ENCODE data around the gene FAM117B. TPM values are rescaled to one million over a fixed set of nuclear protein-coding genes. Genes with fewer than 3 reads are reported as not detected.
A peak's percentile ranks its signal among the peaks of the same experiment; 100 is the strongest.

FAM117B gene
- total RNA-seq, 3 donors from 2014 or later (not counting 1 experiment from before 2014, with no cell fraction given), result 11.6 to 14.2 (median 13.1) TPM

DNA sequence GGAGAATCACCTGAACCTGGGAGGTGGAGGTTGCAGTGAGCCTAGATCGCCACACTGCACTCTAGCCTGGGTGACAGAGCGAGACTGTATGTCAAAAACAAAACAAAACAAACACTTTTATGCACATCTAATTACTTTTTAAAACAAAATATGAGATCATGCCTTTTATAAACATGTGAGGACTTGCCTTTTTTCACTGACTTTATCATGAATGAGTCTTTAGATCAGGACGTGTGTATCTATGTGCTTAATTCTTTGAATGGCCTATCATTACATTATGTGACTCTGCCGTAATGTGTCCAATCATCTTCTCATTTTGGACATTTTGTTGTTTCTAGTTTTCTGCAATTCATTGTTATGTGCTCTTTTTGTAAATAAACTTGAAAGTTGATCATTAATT lies 58.7 kb downstream of the FAM117B start:
- no peak for TF ChIP-seq CTCF (IDR thresholded peaks at IDR 0.05)
- 92% methylated on average over 4 of the region's 4 CpGs for WGBS (ENCODE audit: insufficient coverage)
- Mint-ChIP-seq H3K9me3 (no peaks in the 10 kb centered on the region), H3K27ac (no peak overlapping the region), H3K4me3 (no peak overlapping the region), H3K27me3 (ENCODE audit: low read depth in 2 of 2) (no peaks in the 10 kb centered on the region), H3K4me1 (peaks cover 0 to 6% of the 10 kb centered on the region in 2 donors), H3K36me3 (no peaks in the 10 kb centered on the region)
- Histone ChIP-seq H3K27me3 (ENCODE audit: control insufficient read depth, insufficient read depth, low read length) (no peaks in the 10 kb centered on the region), H3K27ac (ENCODE audit: low read length) (no peak overlapping the region), H3K4me3 (ENCODE audit: low read length) (no peak overlapping the region), H3K9me3 (ENCODE audit: control insufficient read depth, insufficient read depth, low read length) (no peaks in the 10 kb centered on the region), H3K36me3 (ENCODE audit: control insufficient read depth, insufficient read depth, low read length) (peaks cover 4% of the 10 kb centered on the region), H3K4me1 (ENCODE audit: control insufficient read depth, insufficient read depth, low read length) (no peaks in the 10 kb centered on the region)
- DNase-seq (no peak), ATAC-seq (no peak)
- intact Hi-C loops (cut with micrococcal nuclease), result no loop called here

DNA sequence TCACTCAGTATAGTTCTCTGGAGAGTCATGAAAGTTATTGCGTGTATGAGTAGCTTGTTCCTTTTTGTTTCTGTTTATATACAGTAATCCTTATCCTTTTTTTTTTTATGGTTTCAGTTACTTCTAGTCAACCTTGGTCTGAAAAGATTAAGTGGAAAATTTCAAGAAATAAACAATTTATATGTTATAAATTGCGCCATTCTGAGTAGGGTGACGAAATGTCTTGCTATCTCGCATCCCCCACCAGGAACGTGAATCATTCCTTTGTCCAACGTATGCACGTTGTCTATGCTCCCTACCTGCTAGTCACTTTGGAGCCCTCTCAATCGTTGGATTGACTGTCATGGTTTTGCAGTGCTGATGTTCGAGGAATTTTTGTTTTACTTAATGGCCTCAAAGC lies 60.4 kb downstream of the FAM117B start:
- no peak overlapping the region for H3K4me3 Mint-ChIP-seq

GRCh38 chr2:202700075-202700901 lies 65.5 kb downstream of the FAM117B start:
- no peaks in the 10 kb centered on the region for H3K27me3 ChIP-seq (ENCODE audit: control insufficient read depth, insufficient read depth, low read length)
- DNase-seq (peak in 1 of 2 donors; percentile 23), ATAC-seq (no peak)
- no peak overlapping the region for H3K4me3 ChIP-seq (ENCODE audit: low read length)
- no peak for TF ChIP-seq CTCF (IDR thresholded peaks at IDR 0.05)
- no peaks in the 10 kb centered on the region for H3K36me3 Mint-ChIP-seq
- no peak overlapping the region for H3K27ac ChIP-seq (ENCODE audit: low read length)
- H3K9me3 Mint-ChIP-seq, result no peaks in the 10 kb centered on the region
- H3K4me1 ChIP-seq (ENCODE audit: control insufficient read depth, insufficient read depth, low read length), result no peaks in the 10 kb centered on the region
- WGBS (ENCODE audit: insufficient coverage), result 94% methylated on average over 4 of the region's 4 CpGs
- H3K27me3 Mint-ChIP-seq (ENCODE audit: low read depth in 2 of 2), result no peaks in the 10 kb centered on the region
- peaks cover 0 to 12% of the 10 kb centered on the region in 2 donors for H3K4me1 Mint-ChIP-seq
- peak overlapping the region in 1 of 2 donors; percentile 21 for H3K27ac Mint-ChIP-seq
- H3K36me3 ChIP-seq (ENCODE audit: control insufficient read depth, insufficient read depth, low read length), result peaks cover 4% of the 10 kb centered on the region
- intact Hi-C loops (cut with micrococcal nuclease), result no loop called here
- no peak overlapping the region for H3K4me3 Mint-ChIP-seq
- no peaks in the 10 kb centered on the region for H3K9me3 ChIP-seq (ENCODE audit: control insufficient read depth, insufficient read depth, low read length)

More for the DNA sequence above, 60.4 kb downstream of the FAM117B start:
- peaks cover 0 to 9% of the 10 kb centered on the region in 2 donors for H3K4me1 Mint-ChIP-seq
- TF ChIP-seq CTCF (IDR thresholded peaks at IDR 0.05), result no peak
- H3K27me3 ChIP-seq (ENCODE audit: control insufficient read depth, insufficient read depth, low read length), result no peaks in the 10 kb centered on the region
- H3K9me3 ChIP-seq (ENCODE audit: control insufficient read depth, insufficient read depth, low read length), result no peaks in the 10 kb centered on the region
- intact Hi-C loops (cut with micrococcal nuclease), result no loop called here
- DNase-seq, result no peak
- H3K4me3 ChIP-seq (ENCODE audit: low read length), result no peak overlapping the region
- H3K4me1 ChIP-seq (ENCODE audit: control insufficient read depth, insufficient read depth, low read length), result no peaks in the 10 kb centered on the region
- no peaks in the 10 kb centered on the region for H3K27me3 Mint-ChIP-seq (ENCODE audit: low read depth in 2 of 2)
- no peak overlapping the region for H3K27ac Mint-ChIP-seq
- ATAC-seq, result no peak
- no peaks in the 10 kb centered on the region for H3K36me3 Mint-ChIP-seq
- no peak overlapping the region for H3K27ac ChIP-seq (ENCODE audit: low read length)
- WGBS (ENCODE audit: insufficient coverage), result 95% methylated on average over 7 of the region's 9 CpGs
- peaks cover 4% of the 10 kb centered on the region for H3K36me3 ChIP-seq (ENCODE audit: control insufficient read depth, insufficient read depth, low read length)
- H3K9me3 Mint-ChIP-seq, result no peaks in the 10 kb centered on the region

Measured in natural killer cell (primary cell).